Measurements from ENCODE around the gene KRT6B.
"Not testable (repeated sequence)": the region's sequence is repeated elsewhere in the genome, so short reads cannot be mapped to it uniquely, and the experiment has no call there.

Gene KRT6B

DNA sequence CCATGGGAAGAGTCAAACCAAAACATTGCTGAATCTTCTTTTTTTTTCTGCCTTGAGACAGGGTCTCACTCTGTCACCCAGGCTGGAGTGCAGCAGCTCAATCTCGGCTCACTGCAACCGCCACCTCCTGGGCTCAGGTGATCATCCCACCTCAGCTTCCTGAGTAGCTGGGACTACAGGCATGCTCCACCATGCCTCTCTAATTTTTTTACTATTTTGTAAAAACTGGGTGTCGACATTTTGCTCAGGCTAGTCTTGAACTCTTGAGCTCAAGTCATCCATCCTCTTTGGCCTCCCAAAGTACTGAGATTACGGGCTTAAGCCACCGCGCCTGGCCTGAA lies 16.3 kb downstream of the KRT6B start:
- DNase-seq, result no peak

DNA sequence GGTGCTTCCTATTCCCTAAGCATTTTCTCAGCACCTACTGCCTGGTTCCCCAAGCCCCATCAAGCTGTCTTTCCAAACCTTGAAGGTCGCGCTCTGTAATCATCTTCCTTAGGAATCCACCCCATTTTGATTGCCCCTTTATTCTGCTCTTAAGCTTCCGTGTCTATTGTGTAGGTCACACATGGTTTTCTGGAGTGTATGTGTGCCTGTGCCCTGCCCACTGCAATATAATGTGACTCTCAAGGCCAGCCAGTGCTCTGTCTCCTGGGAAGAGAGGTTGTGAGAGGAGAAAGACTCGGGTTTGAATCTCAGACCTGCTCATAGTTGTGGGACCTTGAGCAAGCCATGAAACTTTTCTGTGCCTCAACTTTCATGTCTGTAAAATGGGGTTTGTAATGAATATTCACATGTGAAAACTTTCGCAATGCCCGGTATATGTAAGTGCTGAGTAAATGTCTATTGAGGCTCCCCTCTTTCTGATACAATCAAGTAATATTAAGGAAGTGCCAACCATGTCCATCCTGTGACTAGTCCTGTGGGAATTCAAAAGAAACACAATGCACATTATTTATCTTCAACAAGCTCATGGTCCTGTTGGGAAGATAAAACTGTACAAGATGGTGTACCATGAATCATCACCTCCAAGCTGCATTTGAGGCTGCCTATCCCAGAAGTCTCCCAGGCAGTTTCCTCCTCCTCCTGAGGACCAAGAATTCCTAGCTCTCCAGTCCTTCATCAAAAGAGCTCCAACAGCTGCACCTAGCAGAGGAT lies 17.0 kb downstream of the KRT6B start:
- no peak for DNase-seq

DNA sequence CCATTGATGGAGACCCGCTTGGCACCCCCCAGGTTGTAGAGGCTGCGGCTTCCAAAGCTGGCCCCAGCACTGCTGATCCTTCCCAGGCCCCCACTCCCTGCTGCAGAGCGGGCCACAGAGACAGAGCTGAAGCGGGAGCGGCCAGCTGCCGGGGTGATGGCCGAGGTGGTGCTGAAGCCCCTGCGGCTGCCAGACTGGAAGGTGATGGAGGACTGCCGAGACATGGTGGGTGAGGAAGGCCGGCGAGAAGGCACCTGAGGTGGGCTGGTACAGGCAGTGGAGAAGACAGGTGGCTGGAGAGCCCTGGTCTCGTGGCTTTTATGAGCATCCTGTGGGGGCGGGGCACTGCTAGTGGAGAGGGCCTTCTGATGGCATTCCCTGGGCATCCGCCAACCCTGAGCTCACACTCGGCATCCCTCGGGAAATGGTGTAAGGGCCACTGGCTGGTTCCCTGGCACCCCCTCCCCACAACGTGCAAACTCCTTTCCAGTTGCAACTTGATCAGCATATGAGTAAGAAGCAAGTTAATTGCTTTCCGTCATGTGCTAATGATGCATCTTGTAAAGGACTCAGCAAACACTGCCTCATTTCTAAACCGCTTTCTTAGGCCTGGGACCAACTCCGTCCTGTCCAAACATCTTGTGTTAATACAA lies 17.7 kb downstream of the KRT6B start, which contains the start of gene KRT75:
Gene KRT75 (minus strand): TSS at position 291 of the 653 bp plus-strand sequence. CDS start 67 bp downstream, at position 224.
- no peak for DNase-seq

DNA sequence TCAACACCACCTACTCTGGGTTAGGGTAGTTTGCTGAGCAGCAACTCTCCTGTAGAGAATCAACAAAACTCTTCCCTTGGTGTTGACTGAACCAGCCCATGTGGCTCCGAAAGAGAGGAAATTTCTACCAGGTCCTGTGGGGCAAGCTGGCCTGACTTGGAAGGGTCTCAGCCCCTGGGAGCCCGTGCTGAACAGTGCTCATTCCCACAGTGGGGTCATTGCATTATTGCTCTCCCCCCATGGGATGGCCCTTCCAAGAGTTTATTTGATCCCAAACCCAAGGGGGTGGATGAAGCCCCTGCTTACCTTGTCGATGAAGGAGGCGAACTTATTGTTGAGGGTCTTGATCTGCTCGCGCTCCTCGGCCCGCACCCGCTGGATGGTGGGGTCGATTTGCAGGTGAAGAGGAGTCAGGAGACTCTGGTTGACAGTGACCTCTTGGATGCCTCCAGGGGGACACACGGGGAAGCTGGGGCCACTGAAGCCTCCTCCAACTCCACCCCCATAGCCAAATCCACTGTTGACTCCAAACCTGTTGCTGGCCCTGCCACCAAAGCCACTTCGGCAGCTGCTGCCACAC lies 18.4 kb downstream of the KRT6B start:
- no peak for DNase-seq

DNA sequence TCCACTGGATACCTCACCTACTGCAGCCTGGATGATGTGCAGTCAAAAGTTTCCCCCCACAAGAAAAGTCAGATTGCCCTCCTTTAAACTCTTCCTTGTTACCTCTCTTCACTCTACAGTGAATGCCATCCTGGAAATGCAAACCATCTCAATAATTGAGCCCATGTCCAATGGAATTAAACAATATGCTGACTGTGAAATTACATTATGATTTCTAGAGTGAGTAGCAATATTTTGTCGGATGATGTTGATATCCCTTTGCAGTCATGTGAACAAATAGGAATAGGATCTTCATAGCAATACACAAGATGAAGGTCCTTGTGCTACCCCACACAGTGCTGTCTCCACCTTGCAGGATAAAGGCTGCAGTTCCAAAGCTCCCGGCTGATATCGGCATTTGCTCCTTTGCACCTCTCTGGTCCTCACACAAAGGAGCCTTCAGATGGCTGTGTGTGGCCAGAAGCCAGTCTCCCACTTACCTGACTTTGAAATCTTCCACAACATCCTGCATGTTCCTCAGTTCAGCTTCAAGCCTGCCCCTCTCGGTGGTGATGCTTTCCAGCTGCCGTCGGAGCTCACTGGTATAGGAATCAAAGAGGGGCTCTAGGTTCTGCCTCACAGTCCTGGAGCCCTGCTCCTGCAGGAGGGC lies 19.3 kb downstream of the KRT6B start:
- DNase-seq, result no peak

DNA sequence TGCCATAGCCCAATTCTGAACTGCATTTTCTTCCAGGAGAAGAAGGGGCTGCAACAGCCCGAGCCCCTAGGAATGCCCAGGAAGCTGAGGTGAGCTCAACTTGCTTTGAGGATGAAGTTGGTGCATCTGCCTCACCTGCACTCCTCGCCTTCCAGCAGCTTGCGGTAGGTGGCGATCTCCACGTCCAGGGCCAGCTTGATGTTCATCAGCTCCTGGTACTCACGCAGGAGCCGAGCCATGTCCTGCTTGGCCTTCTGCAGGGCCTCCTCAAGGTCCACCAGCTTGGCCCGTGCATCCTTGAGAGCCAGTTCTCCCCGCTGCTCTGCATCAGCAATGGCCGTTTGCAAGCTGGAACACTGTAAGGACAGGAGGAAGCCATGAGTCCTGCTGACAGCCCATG lies 23.8 kb downstream of the KRT6B start:
- no peak for DNase-seq

DNA sequence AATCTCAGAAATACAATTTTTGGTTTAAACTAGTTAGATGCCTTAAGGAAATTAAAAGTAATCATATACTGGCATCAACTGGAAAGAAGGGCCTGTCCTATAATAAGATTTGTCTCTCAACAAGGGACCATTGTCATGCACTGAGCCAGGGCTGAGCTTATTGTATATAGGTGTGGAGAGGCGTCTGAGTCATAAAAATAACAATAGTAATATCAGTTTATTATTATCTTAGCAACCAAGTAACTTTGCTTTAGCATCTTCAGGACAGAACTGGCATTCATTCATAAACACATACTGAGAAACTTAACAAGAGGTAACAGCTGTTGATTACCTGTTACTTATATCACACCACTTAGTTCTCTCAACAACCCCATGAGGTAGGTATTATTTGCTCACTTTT lies 24.9 kb downstream of the KRT6B start:
- no peak for DNase-seq

DNA sequence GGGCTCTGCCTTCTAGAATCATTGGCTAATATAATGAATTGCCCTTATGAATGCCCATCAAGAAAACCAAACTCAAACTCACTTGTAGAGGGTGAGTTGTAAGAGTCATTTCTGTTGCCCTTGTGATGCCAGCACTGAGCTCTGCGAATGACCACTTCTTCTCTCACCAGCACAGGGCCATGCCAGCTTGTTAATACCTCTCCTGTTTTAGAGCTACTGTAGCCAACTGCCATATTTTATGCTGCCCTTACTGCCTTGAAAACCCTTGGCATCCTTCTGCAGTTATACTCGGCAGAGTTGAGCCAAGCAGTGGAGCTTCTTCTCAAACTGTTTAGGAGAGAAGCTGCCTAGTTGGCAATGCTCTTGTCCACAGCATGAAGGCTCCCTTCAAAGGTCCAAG lies 25.9 kb downstream of the KRT6B start:
- DNase-seq, result no peak

DNA sequence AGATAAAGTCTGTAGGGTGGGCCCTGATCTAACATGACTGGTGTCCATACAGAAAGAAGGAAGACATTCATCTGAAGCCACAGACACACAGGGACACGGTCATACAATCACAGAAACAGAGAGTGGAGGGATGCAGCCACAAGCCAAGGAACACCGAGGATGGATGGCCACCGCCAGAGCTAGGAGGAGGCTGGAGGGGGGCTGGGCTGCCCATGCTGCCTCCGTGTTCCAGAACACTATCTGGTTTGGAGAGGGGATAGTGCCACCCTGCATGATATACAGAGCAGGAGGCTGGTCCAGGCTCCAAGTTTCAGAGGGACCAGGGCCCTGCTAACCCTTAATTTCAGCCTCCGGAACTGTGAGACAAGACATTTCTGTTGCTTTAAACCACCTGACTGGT lies 26.5 kb downstream of the KRT6B start:
- no peak for DNase-seq

DNA sequence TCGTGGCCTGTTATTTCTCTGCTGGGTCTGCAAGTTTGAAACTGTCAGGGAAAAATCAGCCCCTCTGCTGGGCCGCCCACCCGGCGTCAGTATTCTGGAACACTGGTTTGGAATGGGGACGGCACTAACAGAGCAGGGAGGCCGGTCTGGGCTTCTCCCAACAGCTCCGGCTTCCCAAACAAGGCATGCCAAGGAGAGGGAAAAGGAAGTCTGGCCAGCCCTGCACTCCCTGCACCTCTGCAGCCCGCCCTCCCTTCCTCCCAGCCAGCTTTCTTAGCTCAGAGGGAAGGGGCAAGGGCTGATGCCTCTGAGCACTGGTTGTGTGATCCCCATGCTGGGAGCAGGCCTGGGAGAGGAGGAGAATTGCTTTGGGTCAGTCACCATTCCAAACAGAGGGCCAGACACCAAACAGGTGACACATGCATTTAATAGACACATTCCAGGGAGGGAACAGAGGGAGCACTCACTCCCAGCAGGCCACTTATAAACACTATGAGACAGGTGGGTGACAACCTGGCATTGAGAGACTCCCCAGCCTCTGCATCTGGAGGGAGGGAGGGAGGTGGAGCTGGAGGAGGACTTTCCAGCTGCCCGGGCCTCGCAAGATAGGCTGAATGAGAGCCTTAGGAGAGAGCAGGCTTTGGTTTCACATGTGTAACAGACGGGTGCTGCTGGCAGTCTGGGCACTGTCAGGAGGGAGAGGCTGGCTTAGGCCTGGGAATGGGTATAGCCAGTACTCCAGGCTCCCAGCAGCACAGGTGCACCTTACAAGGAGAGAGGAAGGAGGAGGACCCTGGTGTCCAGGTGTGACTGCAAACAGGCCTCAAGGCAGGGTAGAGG lies 28.1 kb downstream of the KRT6B start:
- DNase-seq, result no peak

DNA sequence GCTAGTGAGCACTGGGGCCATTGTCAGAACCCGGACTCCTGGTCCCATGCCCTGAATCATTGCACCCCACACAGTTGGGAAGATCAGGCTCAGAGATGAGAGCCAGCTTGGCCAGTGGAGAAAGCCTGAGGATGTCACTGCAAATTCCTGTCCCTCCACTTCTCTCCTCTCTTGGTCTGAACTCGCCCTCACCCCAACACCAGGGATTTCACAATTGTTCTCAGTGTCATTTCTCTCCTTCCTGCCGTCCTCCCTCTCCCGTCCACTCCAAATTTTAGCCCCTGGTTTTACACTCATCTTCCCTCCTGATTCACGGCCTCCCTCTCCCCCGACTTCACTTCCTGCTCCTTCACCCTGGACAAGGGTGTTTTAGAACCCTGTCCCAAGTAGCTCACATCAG lies 28.9 kb downstream of the KRT6B start:
- no peak for DNase-seq

DNA sequence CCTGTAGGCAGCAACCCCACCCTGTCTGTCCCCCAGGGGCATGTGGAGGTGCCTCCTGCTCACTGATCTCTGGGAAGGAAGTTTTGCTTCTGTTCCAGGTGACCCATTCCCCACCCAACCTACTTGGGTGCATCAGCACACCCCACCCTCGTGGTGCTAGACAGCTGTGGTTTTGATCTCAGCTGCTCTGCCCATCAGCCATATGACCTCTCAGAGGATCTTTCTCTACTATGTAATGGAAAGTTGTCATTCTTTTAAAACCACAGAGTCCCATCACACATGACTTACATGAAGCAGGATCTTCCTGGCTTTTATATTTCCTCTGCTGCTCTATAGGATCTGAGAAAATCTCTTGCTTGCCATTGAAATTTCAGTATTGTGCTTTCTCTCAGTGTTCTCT lies 32.3 kb downstream of the KRT6B start:
- no peak for DNase-seq

DNA sequence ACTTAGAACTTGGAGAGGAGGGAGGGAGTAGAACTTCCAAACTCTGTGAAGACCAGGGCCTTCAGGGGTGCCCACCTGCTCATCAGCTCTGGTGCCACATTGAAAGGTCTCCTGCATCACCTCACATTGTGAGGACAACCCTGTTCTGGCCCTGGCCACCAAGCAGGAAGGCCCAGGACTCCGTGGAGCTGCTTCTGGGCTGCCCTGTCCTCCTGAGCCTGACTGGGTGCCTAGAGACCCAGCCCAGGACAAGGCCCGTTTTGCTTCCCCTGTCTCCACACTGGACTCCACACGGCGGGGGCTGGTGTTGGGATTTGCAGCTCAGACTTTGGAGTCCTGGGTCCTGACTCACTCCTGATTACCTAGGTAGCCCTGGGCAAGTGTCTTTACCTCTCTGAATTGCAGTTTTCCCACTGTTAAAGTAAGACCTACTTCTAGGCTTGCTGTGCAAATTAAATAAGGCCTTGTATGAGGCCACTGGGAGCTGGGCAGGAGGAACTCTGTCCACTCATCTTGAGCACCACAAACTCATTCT lies 33.3 kb downstream of the KRT6B start:
- no peak for DNase-seq

DNA sequence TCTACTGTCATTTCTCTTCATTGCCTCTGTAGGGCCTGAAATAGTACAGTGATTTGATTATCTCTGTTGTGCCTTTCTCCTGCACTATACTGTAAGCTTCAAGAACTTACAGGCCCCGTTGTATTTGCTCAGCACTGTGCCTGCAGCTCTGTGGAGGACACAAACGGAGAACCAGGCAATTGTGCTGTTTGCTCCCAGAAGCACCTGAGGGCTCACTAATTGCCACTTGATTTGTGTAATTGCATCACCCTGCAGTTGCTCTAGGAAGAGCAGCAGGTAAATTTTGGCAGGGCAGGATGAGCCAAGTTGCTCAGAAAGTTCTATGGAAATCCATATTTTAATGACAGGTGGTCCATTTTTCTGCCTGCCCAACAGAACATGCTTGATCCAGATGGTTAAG lies 34.2 kb downstream of the KRT6B start:
- no peak for DNase-seq

DNA sequence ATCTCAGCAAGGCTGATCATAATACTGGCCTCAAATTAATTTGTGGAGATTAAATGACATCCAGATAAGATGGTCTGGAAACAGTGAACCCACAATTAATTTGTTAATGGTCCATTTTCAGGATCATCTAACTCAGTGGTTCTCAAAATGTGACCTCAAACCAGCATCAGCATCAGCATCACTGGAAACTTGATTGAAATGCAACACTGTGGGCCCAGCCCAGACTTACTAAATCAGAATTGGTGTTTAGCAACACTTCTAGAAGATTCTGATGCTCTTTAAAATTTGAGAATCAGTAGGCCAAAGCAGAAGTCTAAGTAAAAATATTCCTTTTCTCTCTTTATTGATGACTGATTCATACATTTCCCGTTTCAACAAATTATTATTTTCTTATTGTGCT lies 35.2 kb downstream of the KRT6B start:
- DNase-seq, result no peak

DNA sequence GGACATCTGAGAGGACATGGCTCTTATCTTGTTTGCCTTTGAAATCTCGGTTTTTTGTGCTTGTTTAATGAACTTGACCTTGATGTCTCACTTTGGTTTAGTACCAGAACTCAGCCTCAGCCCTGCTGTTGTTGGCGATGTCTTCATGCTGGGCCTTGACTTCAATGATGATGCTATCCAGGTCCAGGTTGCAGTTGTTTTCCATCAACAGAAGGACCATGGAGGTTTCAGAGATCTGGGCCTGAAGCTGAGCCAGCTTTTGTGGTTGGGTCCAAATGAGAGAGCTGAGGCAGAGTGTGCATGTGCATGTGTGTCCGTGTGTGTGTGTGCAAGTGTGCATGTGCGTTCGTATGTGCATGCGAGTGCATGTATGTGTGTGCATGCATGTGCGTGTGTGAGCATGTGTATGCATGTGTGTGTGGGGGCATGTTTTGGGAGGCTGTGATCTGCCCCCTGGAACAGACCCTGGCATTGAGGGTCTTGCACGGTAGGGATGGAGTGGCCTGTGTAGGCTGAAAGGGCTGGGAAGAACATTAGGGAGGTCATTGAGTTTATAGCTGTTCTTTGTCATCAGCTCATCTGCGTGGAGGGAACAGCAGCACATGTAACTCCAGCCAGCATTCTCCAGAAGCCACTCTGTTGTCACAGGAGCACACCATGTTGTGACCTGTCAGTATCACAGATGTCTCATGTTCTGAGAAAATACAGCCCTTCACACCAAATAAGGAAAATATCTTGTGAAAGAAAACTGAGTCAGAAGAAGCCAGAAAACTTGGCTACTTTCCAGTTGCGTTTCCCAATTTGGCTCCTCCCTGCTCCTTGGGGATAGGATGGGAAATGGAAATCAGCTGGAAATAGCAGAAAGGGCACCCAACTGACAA lies 35.8 kb downstream of the KRT6B start:
- no peak for DNase-seq

DNA sequence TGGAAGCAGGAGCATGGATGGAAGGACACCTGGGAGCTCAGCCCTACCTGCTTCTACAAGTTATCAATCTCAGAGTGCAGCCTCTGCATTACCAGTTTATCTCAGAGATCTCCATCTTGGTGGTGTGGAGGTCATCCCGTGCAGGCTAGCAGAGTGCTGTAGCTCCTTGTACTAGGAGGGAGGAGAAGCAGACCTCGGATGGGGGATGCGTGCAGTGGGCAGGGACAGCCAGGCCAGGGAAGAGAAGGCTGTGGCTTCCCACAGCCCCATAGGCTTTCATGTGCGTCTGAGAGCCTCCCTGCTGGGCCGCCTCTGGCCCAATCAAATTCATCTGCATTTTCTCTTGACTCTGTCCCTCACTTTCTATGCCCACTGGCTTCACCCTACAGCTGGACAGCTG lies 37.0 kb downstream of the KRT6B start:
- no peak for DNase-seq

DNA sequence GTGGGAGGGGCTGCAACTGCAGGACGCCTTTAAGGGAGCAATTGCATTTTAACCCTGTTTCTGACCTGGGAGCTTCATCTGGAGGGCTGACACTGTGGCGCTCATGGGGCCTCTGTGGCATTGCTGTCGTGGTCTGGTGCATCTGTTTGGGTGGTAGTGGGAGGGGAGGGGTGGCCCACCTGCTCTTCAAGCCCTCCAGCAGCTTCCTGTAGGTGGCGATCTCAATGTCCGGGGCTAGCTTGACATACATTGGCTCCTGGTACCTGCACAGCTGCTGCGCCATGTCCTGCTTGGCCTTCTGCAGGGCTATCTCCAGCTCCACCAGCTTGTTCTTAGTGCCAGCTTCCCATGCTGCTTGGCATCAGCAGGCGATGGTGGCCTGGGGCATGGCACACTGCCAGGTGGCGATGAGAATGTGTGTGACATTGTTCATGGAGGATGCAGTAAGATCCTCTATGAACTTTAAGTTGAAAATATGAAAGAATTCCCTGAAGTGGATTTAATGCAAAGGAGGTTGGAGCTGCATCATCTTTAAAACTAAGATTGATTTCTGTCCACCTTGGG lies 38.1 kb downstream of the KRT6B start:
- DNase-seq, result no peak

DNA sequence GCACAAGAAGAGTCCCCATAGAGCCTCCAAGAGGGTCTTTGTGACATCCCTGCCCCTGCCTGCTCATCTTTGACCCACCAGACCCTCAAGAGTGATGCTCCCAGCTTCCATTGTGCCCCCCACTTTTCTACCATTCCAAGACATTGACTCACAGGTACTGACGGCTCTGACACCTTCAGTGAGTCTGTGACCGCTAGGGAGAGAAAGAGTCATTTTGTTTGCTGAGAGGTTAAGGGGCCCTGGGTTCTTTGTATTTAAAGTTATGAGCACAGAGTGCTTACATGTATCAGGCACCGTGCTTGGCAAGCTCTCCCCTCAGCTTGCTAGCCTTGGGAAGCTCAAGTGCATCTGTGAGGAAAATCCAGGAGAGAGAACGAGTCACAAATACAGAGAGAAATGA lies 38.7 kb downstream of the KRT6B start:
- DNase-seq, result no peak

DNA sequence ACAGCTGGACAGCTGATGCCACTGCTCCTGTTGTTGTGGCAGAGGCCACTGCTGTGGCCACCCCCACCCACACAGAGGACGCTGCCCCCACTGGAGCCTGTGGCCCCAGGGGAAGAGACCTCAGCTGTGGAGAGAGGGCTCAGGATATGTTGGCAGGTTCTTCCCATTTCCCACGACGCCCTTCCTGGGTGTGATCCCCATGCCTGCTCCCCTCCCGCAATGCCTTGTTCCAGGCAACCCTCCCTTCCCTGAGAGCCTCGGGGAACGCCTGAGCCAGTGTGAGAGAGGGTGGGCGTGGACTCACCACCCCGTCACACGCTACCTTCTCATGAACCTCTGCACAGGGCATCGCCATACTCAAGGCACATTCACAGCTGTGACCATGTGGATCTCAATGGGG lies 40.1 kb downstream of the KRT6B start:
- no peak for DNase-seq

DNA sequence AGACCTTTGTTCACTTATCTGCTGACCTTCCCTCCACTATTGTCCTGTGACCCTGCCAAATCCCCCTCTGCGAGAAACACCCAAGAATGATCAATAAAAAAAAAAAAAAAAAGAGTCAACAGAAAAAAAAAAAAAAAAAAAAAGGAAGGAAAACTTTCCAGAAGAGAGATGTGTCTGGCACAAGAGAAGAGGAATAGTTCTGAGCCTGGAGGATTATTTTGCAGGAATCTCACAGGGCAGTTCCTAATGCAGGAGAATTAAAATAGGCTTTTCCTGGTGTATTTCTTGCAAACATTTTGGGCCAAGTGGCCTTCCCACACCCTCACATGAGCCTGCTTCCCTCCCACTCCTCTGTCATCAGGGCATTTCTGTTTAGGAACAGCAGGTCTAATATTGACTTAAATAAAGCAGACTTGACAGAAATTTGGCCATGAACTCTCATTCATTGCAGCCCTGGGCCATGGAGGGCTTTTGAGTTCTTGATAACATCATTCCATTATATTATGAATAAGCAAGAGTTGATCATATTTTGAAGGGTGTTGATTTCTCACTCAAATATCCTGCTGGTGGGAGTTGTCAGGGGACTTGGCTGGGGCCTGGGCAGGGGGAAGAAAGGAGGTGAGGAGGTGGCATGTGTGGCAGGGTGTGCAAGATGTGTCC lies 41.2 kb downstream of the KRT6B start:
- not testable (repeated sequence) for DNase-seq
